Erythroblast (primary cell): Measurements from ENCODE around the gene NFIL3.

Experiments used
- GATA1 ChIP-seq: IDR thresholded peaks from 2 replicates; pipeline ENCODE4 v1.6.1; 2011; ENCODE audit warnings: low read depth, mild to moderate bottlenecking, control low read depth, low read length, moderate library complexity
- POLR2A ChIP-seq: IDR thresholded peaks from 2 replicates; pipeline ENCODE4 v1.6.1; 2011; ENCODE audit warnings: mild to moderate bottlenecking, low read length

GRCh38 chr9:91392435-91392834 lies 31.2 kb downstream of the NFIL3 start:
- TF ChIP-seq POLR2A (no peak), GATA1 (no peak)
